ENCODE results near the gene C14orf119. TPM values are rescaled to one million over a fixed set of nuclear protein-coding genes. Genes with fewer than 3 reads are reported as not detected.
"Not testable (repeated sequence)": the region's sequence is repeated elsewhere in the genome, so short reads cannot be mapped to it uniquely, and the experiment has no call there.

Gene C14orf119
- total RNA-seq, 1 donor from 2014 or later = 14.4 TPM

DNA sequence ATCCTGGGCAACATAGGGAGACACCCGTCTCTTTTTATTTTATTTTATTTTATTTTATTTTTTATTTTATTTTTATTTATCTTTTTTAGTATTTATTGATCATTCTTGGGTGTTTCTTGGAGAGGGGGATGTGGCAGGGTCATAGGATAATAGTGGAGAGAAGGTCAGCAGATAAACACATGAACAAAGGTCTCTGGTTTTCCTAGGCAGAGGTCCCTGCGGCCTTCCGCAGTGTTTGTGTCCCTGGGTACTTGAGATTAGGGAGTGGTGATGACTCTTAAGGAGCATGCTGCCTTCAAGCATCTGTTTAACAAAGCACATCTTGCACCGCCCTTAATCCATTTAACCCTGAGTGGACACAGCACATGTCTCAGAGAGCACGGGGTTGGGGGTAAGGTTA is 12.3 kb downstream of the C14orf119 start:
- not testable (repeated sequence) for DNase-seq (ENCODE audit: low spot score); ATAC-seq

DNA sequence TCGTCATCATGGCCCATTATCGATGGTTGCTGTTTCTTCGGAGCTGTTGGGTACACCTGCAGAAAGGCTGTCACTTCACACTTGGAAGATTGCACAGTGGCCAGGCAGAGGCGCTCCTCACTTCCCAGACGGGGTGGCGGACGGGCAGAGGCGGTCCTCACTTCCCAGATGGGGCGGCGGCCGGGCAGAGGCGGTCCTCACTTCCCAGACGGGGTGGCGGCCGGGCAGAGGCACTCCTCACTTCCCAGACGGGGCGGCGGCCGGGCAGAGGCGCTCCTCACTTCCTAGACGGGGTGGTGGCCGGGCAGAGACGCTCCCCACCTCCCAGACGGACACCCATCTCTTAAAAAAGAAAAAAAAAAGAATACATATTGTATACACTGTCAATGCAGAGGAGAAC is 12.9 kb downstream of the C14orf119 start:
- not testable (repeated sequence) for DNase-seq (ENCODE audit: low spot score); ATAC-seq

DNA sequence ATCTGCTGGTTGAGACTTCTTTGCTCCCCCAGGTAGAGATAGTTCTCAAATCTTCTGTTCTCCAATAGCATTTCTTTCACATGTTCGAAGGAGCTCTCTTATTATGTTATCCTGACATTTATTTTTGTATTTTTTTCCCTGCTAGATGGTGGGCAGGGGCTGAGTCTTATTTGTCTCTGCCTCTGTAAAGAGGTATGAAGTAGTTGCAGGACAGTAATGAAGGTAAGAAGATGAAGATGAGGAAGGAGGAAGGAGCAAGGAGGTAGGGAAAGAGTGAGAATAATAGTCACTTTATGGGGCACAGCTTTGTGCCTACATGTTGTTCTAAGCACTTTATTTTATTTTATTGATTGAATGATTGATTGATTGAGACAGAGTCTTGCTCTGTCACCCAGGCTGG is 14.5 kb downstream of the C14orf119 start:
- DNase-seq (ENCODE audit: low spot score) = no peak
- ATAC-seq = no peak

DNA sequence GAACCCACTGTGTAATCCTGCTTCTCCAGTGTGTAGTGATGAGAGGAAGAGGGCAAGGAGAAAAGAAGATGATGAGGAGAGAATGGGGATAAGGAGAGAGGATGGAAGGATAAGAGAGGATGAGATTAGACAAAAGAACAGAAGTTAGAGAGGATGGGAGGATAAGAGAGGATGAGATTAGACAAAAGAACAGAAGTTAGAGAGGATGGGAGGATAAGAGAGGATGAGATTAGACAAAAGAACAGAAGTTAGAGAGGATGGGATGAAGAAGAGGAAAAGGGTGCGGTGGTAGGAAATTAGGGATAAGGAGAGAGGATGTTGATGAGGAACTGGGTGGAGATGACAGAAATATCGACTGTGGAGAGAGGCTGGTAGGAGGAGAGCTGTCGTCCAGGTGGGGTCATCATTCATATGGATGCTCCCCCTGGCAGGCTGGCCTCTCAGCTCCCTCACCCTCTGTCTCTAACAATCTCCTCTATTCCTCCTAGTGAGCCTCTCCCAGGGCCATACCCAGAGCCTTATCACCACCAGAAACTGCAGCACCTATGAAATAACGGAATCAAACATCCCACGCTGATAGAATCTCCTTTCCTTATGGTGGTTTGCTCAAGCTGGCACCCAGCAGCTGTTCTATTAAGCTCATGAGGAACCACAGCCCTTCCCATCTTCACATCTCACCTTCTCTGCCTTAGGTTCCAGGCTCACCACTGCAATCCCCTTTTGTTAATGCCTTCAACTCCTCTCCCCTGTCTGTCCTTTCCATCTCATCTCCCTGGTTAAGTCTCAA is 15.5 kb downstream of the C14orf119 start:
- no peak for ATAC-seq
- no peak for DNase-seq (ENCODE audit: low spot score)

DNA sequence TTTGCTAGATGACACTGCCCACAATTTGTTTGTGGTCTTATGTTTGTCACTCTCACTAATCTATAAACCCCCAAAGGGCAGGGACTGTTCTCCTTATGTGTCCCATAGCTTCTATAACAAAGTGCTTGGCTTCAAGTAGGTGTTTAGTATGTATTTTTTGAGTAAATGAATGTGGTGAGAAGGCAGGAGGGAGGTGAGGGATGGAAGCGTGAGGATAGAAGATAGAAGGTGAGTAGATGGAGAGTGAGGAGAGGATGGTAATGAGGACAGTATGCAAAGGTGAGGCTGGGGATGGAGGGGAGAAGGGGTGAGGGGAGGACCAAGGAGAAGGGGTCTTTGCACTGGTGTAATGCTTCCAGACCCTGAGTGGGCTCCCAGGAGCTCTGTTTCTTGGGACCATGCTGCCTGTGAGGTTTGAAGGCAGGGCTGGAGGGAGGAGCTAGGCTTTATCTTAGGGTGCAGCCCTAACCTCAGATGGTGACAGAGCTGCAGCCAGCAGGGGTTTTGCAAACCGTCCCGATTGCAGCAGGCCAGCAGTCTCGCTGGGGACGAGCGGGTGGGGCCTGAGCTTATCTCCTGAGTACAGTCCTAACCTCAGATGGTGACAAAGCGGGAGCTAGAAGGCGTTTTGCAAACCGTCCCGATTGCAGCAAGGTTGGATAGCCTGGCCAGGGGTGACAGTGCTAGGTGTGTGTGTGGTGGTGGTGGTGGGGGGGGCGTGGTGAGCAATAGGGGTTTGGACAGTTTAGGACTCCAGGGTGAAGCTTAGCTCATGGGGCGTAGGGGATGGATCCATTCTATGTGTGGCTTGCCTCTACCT is 17.3 kb downstream of the C14orf119 start:
- no peak for ATAC-seq
- DNase-seq (ENCODE audit: low spot score) = no peak

DNA sequence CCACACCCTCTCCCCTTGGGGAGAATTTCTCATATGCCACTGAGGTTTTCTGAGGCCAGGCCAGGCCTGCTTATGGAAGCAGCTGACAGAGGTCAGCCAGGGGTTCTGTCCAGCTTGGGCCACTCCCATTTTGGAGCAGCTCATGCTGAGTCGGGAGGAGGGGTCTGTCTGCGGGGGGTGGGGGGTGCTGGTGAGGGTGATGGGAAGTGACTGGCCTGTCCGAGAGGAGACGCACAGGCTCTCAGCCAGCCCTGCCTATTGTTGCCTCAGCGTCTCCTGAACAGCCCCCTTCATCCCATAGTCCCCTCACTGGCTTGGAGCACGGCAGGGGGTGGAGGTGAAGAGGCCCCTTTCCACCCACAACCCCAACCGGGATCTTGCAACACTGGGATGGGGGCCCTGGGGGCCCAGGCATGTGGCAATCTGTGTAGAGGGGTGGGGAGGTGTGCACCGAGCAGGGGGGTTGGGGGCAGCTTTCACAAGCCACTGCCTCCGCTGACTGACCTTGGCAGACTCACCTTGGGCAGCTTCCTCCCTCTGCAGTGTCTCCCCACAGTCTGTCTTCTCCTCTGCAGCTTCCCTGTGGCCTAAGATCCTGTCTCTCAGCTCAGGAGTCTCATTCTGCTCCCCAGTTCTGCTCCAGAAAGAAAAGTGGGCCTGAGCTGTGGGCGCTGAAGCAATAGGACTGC is 18.3 kb downstream of the C14orf119 start:
- DNase-seq (ENCODE audit: low spot score) = no peak
- ATAC-seq = no peak

DNA sequence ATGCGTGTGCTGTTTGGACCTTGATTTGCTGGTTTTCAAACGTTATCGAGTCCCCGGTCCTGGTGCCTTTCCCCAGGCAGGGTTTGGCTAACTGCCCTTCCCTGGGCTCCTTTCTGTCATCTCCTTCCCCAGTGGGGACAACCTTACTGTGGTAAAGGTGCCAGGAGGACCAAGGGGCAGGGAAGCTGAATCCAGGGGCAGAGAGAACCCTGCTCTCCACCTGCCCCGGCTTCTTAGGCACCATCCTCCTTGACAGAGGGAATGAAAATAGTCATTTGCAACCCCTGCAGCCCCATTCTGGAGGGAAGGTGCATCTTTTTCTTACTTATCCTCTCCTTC is 18.8 kb downstream of the C14orf119 start:
- ATAC-seq = no peak

DNA sequence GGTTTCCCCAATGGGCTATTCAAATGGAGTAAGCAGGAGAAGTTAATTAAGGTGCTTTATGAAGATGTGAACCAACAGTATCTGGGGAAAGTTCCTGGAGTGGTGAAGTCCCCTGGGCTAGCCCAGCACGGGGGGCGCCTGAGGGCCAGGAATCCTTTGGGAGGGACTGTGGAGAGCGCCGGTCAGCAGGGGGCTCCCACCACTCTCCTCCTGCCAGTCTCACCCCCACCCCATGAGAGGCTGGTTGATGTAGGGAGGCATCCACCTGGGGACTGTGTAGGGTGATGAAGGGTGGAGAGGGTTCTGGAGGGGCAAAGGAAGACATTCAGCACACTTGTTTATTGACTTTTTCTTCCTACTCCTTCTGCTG is 19.3 kb downstream of the C14orf119 start:
- DNase-seq (ENCODE audit: low spot score) (no peak), ATAC-seq (no peak)

More for the DNA sequence above, 18.8 kb downstream of the C14orf119 start:
- no peak for DNase-seq (ENCODE audit: low spot score)

DNA sequence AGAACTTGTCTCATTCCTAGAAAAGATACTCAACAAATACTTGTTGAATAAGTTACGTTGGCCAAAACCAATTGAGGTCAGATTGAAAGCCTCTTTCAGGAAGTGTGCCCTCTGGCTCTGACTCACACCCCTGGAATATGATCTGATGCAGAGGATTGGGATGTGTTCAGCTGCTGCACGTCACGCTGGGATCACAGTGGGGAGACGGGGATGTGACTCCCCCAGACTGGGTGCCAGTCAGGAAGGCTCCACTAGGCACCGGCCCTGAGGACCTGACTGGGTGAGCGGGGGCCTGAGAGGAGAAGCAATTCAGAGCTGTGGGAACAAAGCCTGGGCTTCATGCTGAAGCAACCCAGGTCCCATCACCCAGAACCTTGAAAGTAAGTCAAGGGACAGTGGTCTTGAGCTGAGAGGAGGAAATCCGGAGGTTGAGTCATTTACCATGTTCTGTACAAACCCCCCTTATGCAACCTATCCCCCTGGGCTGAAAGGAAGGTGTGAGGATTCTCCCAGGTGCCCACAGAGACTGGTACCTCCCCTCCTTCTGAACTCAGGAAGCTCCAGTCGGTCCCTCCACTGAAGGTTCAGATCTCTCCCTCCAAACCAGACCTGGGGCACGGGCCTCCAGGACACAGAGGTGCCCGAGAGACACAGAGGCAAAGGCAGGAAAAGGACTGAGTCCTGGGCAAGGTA is 19.9 kb downstream of the C14orf119 start:
- DNase-seq (ENCODE audit: low spot score) = no peak
- no peak for ATAC-seq

DNA sequence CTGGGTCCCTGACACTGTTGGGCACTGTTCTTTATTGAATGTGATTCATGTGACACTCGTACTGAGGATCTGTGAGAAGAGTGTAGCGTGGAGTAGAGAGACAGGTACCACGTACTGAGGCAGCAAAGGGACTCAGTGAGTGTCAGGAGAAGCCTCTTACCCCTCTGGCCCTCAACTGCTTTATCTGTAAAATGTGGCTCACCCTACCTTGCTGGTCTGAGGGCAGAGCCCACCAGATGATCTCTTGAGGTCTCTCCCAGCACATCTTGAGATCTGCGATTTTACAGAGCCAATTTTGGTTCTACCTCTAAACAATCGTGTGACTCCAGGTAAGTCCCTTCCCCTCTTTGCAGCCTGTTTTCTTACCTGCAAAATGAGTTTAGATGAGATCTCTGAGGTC is 20.6 kb downstream of the C14orf119 start:
- ATAC-seq = no peak
- DNase-seq (ENCODE audit: low spot score) = no peak

DNA sequence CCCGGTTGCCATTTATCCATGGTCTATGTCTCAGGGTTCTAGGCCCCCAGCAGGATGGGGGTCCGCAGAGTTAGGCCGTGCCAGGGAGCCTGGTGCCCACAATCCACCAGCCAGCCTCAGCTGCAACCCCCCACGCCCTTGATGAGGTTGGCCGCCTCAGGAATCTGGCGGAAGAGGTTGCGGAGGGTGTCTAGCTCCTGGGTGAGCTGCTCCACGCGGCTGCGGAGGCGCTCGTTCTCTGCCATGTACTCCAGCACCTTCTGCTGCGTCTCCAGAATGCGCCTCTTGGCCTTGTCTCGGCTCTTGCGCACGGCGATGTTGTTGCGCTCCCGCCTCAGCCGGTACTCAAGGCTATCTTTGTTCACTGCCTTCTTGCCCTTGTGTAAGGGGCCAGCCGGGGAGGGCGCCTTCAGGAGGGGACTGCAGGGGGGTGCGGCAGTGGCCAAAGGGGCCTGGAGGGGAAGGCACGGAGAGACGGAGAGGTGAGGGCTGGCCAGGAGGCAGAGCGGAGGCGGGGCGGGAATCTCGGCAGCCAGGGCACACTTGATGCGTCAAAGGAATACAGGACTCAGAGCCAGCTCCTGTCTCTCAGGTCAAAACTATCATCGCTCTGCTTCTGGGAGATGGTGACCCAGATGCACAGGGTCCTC is 22.2 kb downstream of the C14orf119 start:
- no peak for DNase-seq (ENCODE audit: low spot score)
- no peak for ATAC-seq

DNA sequence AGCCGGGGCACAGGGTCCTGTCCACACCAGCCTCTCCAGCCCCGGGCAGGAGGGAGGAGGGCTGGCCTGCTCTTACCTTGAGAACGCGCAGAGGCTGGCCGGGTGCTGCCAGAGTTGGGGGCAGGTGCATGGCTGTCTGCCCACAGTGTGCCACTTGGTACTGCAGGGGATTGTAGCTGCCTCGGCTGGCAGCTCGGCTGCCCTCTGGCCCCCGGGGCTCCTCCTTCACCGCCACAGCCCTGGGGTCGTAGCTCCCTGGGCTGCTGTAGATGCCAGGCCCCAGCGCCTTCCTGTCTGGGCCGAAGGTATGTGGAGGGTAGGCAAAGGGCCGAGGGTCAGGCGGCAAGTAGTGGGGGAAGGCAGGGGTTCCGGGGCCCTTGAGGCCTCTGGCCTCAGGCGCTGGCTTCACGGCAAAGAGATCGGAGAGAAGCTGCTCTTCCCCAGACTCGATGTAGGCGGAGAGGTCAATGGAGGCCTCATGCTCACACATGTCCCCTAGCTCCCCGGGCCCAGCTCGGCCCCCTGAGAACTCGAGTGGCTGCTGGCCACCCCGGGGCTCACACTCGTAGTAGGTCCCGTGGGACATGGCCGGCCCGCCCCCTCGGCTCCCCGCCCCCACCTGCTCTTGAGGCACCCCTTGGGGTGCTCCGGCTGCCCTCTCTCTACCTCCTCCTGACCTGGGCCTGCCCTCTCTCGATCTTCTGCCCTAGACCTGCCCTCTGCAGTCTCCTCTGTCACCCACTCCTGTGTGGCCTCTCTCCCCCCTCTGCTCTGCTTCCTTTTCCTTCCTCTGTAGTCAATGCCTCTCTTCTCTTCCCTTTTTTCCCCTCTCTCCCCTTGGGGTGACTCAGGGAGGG is 23.4 kb downstream of the C14orf119 start, which contains the start of gene CEBPE:
Gene CEBPE (minus strand): TSS at position 750 of the 857 bp plus-strand sequence. CDS start 164 bp downstream, at position 586.
- DNase-seq (ENCODE audit: low spot score) (no peak), ATAC-seq (no peak)

DNA sequence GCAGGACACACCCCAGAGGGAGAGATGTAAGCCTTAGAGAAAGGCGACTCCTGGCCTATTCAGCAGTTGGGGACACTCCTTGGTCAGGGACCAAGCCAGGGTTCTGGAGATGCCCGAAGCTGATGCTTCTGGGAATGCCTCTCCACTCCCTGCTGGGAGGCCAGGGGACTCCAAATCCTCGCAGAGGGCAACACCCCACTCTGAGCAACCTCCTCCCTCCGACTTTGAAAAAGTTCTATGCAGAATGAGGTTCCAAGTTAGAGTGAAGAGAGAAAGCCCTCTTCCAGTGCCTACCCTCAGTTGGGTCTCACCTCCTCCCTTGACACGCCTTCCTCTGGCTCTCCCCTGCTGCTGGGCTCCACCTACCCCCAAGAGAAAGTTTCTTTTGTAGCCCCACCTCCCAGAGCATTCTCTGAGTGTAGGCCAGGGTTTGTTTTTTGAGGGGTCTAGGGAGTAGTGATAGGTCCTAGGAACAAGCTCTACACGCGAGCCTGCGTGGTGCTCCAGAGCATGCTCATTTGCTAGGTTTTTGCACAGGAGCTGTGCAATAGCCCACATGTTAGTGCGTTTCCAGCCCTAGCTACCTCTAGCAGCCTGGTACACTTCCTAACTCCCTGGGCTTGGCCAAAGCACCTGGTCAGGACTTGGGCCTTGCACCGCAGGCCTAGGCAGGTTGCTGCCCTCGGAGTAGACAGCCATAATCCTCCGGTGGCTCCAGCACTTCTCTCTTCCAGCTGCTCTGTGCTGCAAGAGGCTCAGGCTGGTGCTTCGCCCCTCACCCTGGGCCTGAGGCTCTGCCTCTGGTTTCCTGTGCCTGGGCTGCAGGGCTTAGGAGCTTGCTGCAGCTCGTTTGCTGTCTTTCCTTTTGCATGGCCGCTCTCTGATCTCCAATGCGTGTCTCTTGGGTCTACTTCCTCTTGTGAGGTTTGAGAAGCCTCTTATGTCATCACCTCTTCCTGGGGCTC is 24.3 kb downstream of the C14orf119 start:
- DNase-seq (ENCODE audit: low spot score) (no peak), ATAC-seq (no peak)

DNA sequence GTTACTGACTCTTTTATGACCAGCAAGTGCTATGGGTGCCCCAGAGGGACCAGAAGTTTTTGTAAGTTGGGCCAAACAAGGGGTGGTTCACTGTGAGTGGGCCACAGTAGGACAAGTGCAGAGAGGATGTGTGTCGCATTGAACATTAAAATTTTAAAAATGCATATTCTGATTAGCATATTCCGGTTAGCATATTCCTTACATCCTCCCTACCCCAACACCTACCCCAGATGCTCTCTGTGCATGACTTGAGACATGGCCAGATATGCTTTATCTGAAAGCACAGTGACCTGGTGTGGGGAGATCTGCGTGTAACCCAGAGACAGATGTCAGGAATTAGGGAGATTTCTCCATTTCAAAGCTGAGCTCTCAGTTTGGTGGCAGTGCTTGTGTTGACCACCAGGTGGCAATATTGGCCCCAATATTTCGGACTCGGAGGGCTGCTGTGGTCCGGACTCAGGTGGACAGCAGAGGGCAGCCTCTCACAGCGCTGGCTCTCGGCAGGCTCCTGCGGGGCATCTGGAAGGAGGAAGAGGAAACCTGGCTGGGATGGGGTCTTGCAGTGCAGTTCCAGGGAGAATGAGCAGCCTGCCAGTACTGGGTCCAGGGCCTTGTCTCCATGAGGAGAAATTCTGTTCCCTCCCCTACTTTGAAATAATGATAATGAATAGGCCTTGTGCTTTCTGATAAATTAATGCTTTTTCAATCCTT is 25.4 kb downstream of the C14orf119 start:
- ATAC-seq = peak; percentile 99

DNA sequence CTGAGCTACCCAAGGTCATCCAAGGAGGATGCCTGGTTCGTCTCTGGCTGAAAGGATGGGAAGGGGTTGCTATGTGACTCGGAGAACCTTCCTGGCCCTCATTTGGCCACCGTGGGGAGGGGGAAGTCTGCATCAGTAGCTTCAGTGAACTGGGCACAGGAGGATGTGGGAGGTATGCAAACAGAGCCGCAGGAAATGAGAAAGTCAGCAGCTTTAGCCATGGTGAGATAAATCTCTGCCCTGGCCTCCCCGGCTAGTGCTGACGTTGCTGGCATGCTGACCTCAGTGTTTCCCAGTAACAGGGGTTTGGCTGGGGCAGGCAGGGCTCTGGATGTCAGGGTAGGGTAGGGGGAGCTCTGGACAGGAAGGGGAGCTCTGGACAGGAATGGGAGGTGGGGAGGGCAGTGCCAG is 26.1 kb downstream of the C14orf119 start:
- ATAC-seq (peak; percentile 23), DNase-seq (ENCODE audit: low spot score) (no peak)

More for the DNA sequence above, 25.4 kb downstream of the C14orf119 start:
- peak; percentile 86 for DNase-seq (ENCODE audit: low spot score)

DNA sequence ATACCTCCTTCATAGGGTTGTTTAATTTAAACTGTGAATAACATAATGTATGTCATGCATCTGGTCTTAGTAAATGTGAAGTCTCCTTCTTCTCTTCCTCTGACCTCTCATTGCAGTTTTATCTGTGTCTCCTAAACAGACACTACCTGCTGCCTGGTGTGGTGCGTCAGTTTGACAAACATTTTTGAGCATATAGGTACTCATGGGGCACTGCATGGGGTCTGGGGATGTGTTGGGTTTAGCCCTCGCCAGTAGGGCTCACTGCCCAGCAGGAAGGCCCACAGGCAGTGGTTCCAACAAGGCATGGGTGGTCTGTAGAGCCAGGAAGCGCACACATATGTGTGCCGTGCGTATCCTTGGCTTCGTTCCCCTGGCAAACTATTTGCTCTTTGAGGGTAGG is 26.8 kb downstream of the C14orf119 start:
- DNase-seq (ENCODE audit: low spot score) (no peak), ATAC-seq (no peak)

DNA sequence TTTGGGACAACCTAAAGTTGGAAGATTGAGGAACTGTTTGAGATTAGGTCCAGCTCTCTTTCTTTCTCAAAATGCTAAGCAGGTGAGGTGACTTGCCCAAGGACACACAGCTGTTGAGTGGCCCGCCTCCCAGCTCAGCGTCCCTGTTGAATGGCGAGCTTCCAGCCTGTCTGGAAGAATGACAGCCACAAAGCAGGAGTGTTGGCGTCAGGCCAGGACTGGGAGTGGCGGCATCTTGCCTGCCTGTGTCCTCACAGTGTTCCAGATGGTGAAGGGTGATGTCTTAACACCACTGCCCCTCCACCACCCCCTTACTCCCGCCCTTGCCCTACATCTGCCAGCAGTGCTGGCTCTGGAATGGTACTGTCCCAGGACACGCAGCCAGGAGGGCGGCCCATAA is 28.1 kb downstream of the C14orf119 start:
- DNase-seq (ENCODE audit: low spot score) = no peak
- ATAC-seq = no peak
